Body of pancreas (tissue), 4 donors: ENCODE data around the gene LEP. TPM values are rescaled to one million over a fixed set of nuclear protein-coding genes. Genes with fewer than 3 reads are reported as not detected.
A peak's percentile ranks its signal among the peaks of the same experiment; 100 is the strongest.
"Not testable (repeated sequence)": the region's sequence is repeated elsewhere in the genome, so short reads cannot be mapped to it uniquely, and the experiment has no call there.

Source experiments
- ATAC-seq: fragments of 150-250 bp; one replicate; pipeline ENCODE4 v1.9.1; 2016
- DNase-seq, 4 donors: peaks; one replicate each; pipeline ENCODE4 v3.0.0-alpha.2; 2019
- H3K27ac ChIP-seq, 4 donors: fragments of 200-600 bp; sonication (generic); 1 replicate in 3 of 4; 2 replicates in 1 of 4; pipeline versions ENCODE4 v1.5.1 to v1.6.1; 2016 to 2019; ENCODE audit warnings: mild to moderate bottlenecking in 1 of 4, mixed read lengths in 1 of 4, moderate library complexity in 1 of 4
- H3K27me3 ChIP-seq, 2 donors: fragments of 200-600 bp; sonication (generic); one replicate each; pipeline ENCODE4 v1.6.0; 2016; ENCODE audit warnings: mild to moderate bottlenecking in 1 of 2
- H3K36me3 ChIP-seq, 2 donors: fragments of 200-600 bp; sonication (generic); replicated peaks in 1 of 2; 2 replicates each; pipeline ENCODE4 v1.5.1; 2016; ENCODE audit warnings: low read depth in 2 of 2; ENCODE audit not compliant: insufficient read depth in 1 of 2
- H3K4me1 ChIP-seq: fragments of 200-600 bp; sonication (generic); one replicate; pipeline ENCODE4 v1.6.0; 2016
- H3K4me3 ChIP-seq, 2 donors: fragments of 200-600 bp; sonication (generic); 1 replicate in 1 of 2; 2 replicates in 1 of 2; pipeline ENCODE4 v1.5.1; 2016 to 2019
- H3K9me3 ChIP-seq, 3 donors: fragments of 200-600 bp; sonication (generic); 1 replicate in 2 of 3; 2 replicates in 1 of 3; pipeline ENCODE4 v1.5.1; 2016
- CTCF ChIP-seq, 7 experiments: fragments of 450-650 bp in 4 of 7; fragments of 200-600 bp in 3 of 7; sonication (generic) in 3 of 7; IDR thresholded peaks; one replicate each; pipeline ENCODE4 v1.5.1; 2016 to 2019; ENCODE audit warnings: antibody characterized with exemption in 7 of 7
- POLR2A ChIP-seq, 3 donors: fragments of 450-650 bp; IDR thresholded peaks; one replicate each; pipeline ENCODE4 v1.6.1; 2016; ENCODE audit warnings: antibody characterized with exemption in 3 of 3, mild to moderate bottlenecking in 2 of 3
- WGBS, 2 donors: methylation state at CpG; one replicate each; pipeline ENCODE4 v1.1.5; 2017; 5-methylcytosine and 5-hydroxymethylcytosine counted together
- intact Hi-C: fragments of 100-400 bp; cut with DNase I; formaldehyde crosslinking; loops from one replicate; pipeline ENCODE4 v1.15.1; 2023
- total RNA-seq, 2 donors: library from RNA; depleted of rRNA; stranded (reverse); fragments of >200 nt; gene quantifications; one replicate each; pipeline ENCODE4 v1.1.0, GENCODE V29; 2016

LEP gene
- total RNA-seq, 2 donors from 2014 or later: 1.8 to 72.8 TPM

GRCh38 chr7:128231677-128232076 lies 9.4 kb upstream of the LEP start:
- Histone ChIP-seq H3K36me3 (no peaks in the 10 kb centered on the region), H3K27me3 (no peaks in the 10 kb centered on the region), H3K4me1 (no peaks in the 10 kb centered on the region), H3K27ac (no peak overlapping the region), H3K4me3 (no peak overlapping the region), H3K9me3 (no peaks in the 10 kb centered on the region)
- intact Hi-C loops: no loop called here
- TF ChIP-seq CTCF (IDR thresholded peaks at IDR 0.05) (no peak), POLR2A (IDR thresholded peaks at IDR 0.05) (no peak)
- ATAC-seq (no peak), DNase-seq (no peak)
- 78 to 87% methylated on average over 6 of the region's 6 CpGs for WGBS, 2 donors

- TF ChIP-seq CTCF (IDR thresholded peaks at IDR 0.05): no peak
- TF ChIP-seq POLR2A (IDR thresholded peaks at IDR 0.05): no peak
- DNase-seq (no peak), ATAC-seq (no peak)
- Histone ChIP-seq H3K27me3 (no peaks in the 10 kb centered on the region), H3K36me3 (no peaks in the 10 kb centered on the region), H3K27ac (no peak overlapping the region), H3K4me3 (no peak overlapping the region), H3K9me3 (no peaks in the 10 kb centered on the region), H3K4me1 (no peaks in the 10 kb centered on the region)
- WGBS, 2 donors: 82% methylated on average over 5 of the region's 5 CpGs
- intact Hi-C loops: no loop called here
These were observed 7.6 kb upstream of the LEP start for GRCh38 chr7:128233471-128233870.

- DNase-seq: no peak
- no peak for TF ChIP-seq CTCF (IDR thresholded peaks at IDR 0.05)
- no peak for TF ChIP-seq POLR2A (IDR thresholded peaks at IDR 0.05)
- Histone ChIP-seq H3K4me3 (no peak overlapping the region), H3K27me3 (no peaks in the 10 kb centered on the region), H3K27ac (no peak overlapping the region), H3K9me3 (peaks cover 0 to 10% (median 0%) of the 10 kb centered on the region in 3 donors), H3K4me1 (no peaks in the 10 kb centered on the region), H3K36me3 (no peaks in the 10 kb centered on the region)
- no peak for ATAC-seq
- 70 to 82% methylated on average over 9 of the region's 9 CpGs for WGBS, 2 donors
- intact Hi-C loops: no loop called here
These were observed 6.5 kb upstream of the LEP start for GRCh38 chr7:128234476-128235026.

- no peak for ATAC-seq
- 34 to 44% methylated on average over 5 to 7 of the region's 7 CpGs for WGBS, 2 donors
- no peaks in the 10 kb centered on the region for H3K36me3 ChIP-seq
- TF ChIP-seq POLR2A (IDR thresholded peaks at IDR 0.05) (no peak), CTCF (IDR thresholded peaks at IDR 0.05) (no peak)
- DNase-seq: no peak
- H3K4me3 ChIP-seq: no peak overlapping the region
- H3K9me3 ChIP-seq: peaks cover 0 to 11% (median 0%) of the 10 kb centered on the region in 3 donors
- no peak overlapping the region for H3K27ac ChIP-seq
- no peaks in the 10 kb centered on the region for H3K27me3 ChIP-seq
- intact Hi-C loops: no loop called here
- H3K4me1 ChIP-seq: no peaks in the 10 kb centered on the region
These were observed 5.6 kb upstream of the LEP start for GRCh38 chr7:128235471-128235870.

- DNase-seq (peak in 2 of 4 donors; percentile 45 to 52), ATAC-seq (no peak)
- intact Hi-C loops: no loop called here
- Histone ChIP-seq H3K27ac (no peak overlapping the region), H3K9me3 (peaks cover 0 to 18% (median 0%) of the 10 kb centered on the region in 3 donors), H3K36me3 (no peaks in the 10 kb centered on the region), H3K27me3 (peaks cover 0 to 9% of the 10 kb centered on the region in 2 donors), H3K4me3 (no peak overlapping the region), H3K4me1 (no peaks in the 10 kb centered on the region)
- TF ChIP-seq CTCF (IDR thresholded peaks at IDR 0.05) (no peak), POLR2A (IDR thresholded peaks at IDR 0.05) (no peak)
- 26 to 43% methylated on average over 1 of the region's 1 CpG for WGBS, 2 donors
These were observed 4.0 kb upstream of the LEP start for GRCh38 chr7:128236924-128237586.

GRCh38 chr7:128239146-128239545 lies 1.9 kb upstream of the LEP start:
- H3K27ac ChIP-seq, intact Hi-C loops, H3K27me3 ChIP-seq, H3K4me1 ChIP-seq, DNase-seq, H3K4me3 ChIP-seq, H3K36me3 ChIP-seq, ATAC-seq: not testable (repeated sequence)
- H3K9me3 ChIP-seq: peaks cover 0 to 18% (median 0%) of the 10 kb centered on the region in 3 donors
- WGBS, 2 donors: 72 to 80% methylated on average over 7 of the region's 7 CpGs
